Astrocyte (in vitro differentiated cells and primary cell): ENCODE results near the gene COA6.

ENCODE experiments used
- CTCF ChIP-seq: IDR thresholded peaks from 2 replicates; pipeline ENCODE4 v1.5.1; 2011; ENCODE audit warnings: low read depth, mild to moderate bottlenecking, inconsistent platforms, low read length, moderate library complexity; ENCODE audit not compliant: insufficient read depth
- EZH2 ChIP-seq: IDR thresholded peaks from 2 replicates; pipeline ENCODE4 v1.6.1; 2012; ENCODE audit warnings: mild to moderate bottlenecking, low read length, inconsistent platforms; ENCODE audit not compliant: insufficient read depth

DNA sequence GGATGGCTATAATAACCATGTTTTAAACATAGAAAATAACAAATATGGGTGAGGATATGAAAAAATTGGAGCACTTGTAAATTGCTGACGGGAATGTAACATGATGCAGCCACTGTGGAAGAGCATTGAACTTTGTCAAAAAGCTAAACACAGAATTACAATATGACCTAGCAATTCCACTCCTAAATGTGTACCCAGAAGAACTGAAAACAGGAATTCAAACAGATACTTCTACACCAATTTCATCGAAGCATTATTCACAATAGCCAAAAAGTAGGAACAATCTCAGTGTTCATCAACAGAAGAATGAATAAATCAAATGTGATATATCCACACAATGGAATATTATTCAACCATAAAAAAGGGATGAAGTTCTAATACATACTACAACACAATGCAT lies 32.7 kb upstream of the COA6 start:
- no peak for TF ChIP-seq CTCF
- no peak for TF ChIP-seq EZH2
